SJSA1 (cell line): ENCODE results near the gene AMPH. TPM values are rescaled to one million over a fixed set of nuclear protein-coding genes. Genes with fewer than 3 reads are reported as not detected.
"Not testable (repeated sequence)": the region's sequence is repeated elsewhere in the genome, so short reads cannot be mapped to it uniquely, and the experiment has no call there.

Source experiments
- DNase-seq, 2 experiments: peaks; one replicate each; pipeline ENCODE4 v3.0.0-alpha.2; 2015 to 2020; ENCODE audit warnings: low spot score in 2 of 2, low read depth in 1 of 2
- H3K27ac ChIP-seq: fragments of 250-450 bp; sonication (Bioruptor Pico); 2 replicates; pipeline ENCODE4 v1.5.1; 2020; ENCODE audit warnings: mild to moderate bottlenecking, moderate library complexity
- H3K27me3 ChIP-seq: fragments of 250-450 bp; sonication (Bioruptor Pico); replicated peaks from 2 replicates; pipeline ENCODE4 v1.5.1; 2020; ENCODE audit warnings: mild to moderate bottlenecking, moderate library complexity
- H3K36me3 ChIP-seq: fragments of 250-450 bp; sonication (Bioruptor Pico); 2 replicates; pipeline ENCODE4 v1.5.1; 2020; ENCODE audit warnings: mild to moderate bottlenecking
- H3K4me1 ChIP-seq: fragments of 250-450 bp; sonication (Bioruptor Pico); replicated peaks from 2 replicates; pipeline ENCODE4 v1.6.1; 2021; ENCODE audit warnings: mild to moderate bottlenecking
- H3K4me3 ChIP-seq: fragments of 250-450 bp; sonication (Bioruptor Pico); 2 replicates; pipeline ENCODE4 v1.5.1; 2020; ENCODE audit warnings: mild to moderate bottlenecking
- H3K9me3 ChIP-seq: fragments of 250-450 bp; sonication (Bioruptor Pico); replicated peaks from 2 replicates; pipeline ENCODE4 v1.5.1; 2020; ENCODE audit warnings: mild to moderate bottlenecking
- total RNA-seq: library from RNA; depleted of rRNA; stranded (reverse); fragments of >200 nt; shearing (Covaris generic); gene quantifications from 2 replicates; pipeline ENCODE4 v1.2.3, GENCODE V29; 2014

Gene AMPH
- total RNA-seq, 1 experiment from 2014 or later: not detected

DNA sequence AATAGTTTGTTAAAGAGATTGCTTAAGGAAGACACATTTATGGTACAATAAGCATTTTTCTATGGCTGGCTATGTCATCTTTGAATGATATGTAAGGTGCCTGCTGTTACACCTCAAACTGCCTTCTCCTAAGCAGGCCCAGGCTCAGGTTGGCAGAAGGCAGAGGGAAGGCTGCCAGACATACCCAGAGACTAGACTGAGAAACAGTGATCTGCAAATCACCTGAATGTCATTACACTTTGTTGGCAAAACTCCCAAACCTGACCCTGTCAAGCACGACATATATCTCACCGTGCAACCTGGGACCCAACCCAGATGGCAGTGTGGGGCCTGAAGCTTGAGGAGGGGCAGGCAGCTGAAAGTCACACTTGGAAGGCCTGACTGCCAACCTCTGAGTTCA is 221.1 kb downstream of the AMPH start:
- no peaks in the 10 kb centered on the region for H3K36me3 ChIP-seq
- H3K9me3 ChIP-seq: no peaks in the 10 kb centered on the region
- no peaks in the 10 kb centered on the region for H3K4me1 ChIP-seq
- H3K4me3 ChIP-seq: no peak overlapping the region
- H3K27ac ChIP-seq: no peak overlapping the region
- no peaks in the 10 kb centered on the region for H3K27me3 ChIP-seq
- DNase-seq: no peak

DNA sequence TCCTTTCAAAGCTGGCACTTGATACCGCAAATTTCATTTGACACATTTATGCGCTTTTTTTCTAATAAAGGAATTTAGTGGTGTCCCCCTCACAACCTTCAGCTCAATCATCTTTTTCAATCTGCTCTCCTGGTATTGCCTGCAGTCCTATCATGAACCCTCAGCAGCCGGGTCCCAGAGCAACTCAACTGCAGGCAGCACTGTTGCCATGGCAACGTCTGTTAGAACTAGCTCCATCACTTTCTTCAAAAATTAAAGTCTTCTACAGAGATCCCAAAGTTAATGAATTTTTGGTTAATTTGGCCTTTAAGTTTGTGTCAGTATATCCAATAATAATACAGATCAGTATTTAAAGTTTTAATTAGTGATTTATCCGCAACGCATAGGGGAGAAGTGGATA is 221.6 kb downstream of the AMPH start:
- Histone ChIP-seq H3K9me3 (no peaks in the 10 kb centered on the region), H3K4me3 (no peak overlapping the region), H3K27ac (no peak overlapping the region), H3K4me1 (no peaks in the 10 kb centered on the region), H3K27me3 (no peaks in the 10 kb centered on the region), H3K36me3 (no peaks in the 10 kb centered on the region)
- DNase-seq: no peak

GRCh38 chr7:38398725-38399321 is 232.3 kb downstream of the AMPH start:
- Histone ChIP-seq H3K4me3 (no peak overlapping the region), H3K4me1 (no peaks in the 10 kb centered on the region), H3K27me3 (no peaks in the 10 kb centered on the region), H3K9me3 (0 out of 2 replicates have a peak, but pooled peaks cover 2% of the 10 kb centered on the region), H3K36me3 (no peaks in the 10 kb centered on the region), H3K27ac (no peak overlapping the region)
- DNase-seq: peak in 1 of 2 experiments; percentile 22

GRCh38 chr7:38396852-38397251 is 234.3 kb downstream of the AMPH start:
- Histone ChIP-seq H3K27ac (no peak overlapping the region), H3K4me1 (no peaks in the 10 kb centered on the region), H3K36me3 (no peaks in the 10 kb centered on the region), H3K9me3 (0 out of 2 replicates have a peak, but pooled peaks cover 2% of the 10 kb centered on the region), H3K27me3 (no peaks in the 10 kb centered on the region), H3K4me3 (no peak overlapping the region)
- no peak for DNase-seq

DNA sequence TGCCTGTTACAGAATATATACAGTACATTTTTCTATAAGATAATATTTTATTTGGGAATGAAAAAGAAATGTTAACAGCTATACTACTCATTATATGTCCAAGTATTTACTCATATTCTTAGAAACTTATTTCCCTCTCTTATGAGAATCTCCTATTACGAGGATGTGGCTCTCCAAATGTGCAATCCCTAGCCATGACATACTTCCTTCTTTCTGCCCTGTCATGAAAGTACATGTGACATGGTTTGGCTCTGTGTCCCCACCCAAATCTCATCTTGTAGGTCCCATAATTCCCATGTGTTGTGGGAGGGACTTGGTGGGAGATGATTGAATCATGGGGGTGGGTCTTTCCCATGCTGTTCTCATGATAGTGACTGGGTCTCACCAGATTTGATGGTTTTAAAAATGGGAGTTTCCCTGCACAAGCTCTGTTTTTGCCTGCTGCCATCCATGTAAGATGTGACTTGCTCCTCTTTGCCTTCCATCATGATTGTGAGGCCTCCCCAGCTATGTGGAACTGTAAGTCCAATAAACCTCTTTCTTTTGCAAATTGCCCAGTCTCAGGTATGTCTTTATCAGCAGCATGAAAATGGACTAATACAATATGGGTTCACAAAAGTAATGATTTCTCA is 235.1 kb downstream of the AMPH start:
- not testable (repeated sequence) for H3K27ac ChIP-seq, H3K27me3 ChIP-seq, H3K9me3 ChIP-seq, H3K4me3 ChIP-seq, DNase-seq, H3K36me3 ChIP-seq, H3K4me1 ChIP-seq

DNA sequence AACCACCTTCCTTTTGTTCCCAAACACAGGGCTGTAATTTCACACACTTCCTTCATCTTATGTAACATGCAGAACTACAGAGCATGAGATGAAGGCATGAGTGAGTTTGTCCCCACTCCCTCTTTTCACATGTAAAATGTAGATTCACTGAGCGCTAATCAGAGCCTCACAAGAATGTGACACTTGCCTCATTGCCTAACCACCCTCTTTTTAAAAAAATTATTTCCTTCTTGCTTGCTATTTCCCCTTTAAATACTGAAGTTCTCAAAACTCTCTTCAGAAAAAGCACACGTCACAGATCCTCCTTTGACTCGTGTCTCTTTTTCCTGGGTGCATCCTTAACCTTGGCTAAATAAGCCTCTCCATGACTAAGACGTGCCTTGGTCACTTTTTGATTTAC is 236.5 kb downstream of the AMPH start:
- H3K27ac ChIP-seq: no peak overlapping the region
- no peaks in the 10 kb centered on the region for H3K27me3 ChIP-seq
- no peaks in the 10 kb centered on the region for H3K36me3 ChIP-seq
- H3K4me1 ChIP-seq: no peaks in the 10 kb centered on the region
- H3K9me3 ChIP-seq: 0 out of 2 replicates have a peak, but pooled peaks cover 2% of the 10 kb centered on the region
- DNase-seq: no peak
- H3K4me3 ChIP-seq: no peak overlapping the region

- no peaks in the 10 kb centered on the region for H3K27me3 ChIP-seq
- H3K9me3 ChIP-seq: 0 out of 2 replicates have a peak, but pooled peaks cover 1% of the 10 kb centered on the region
- H3K36me3 ChIP-seq: no peaks in the 10 kb centered on the region
- no peak for DNase-seq
- H3K27ac ChIP-seq: no peak overlapping the region
- no peak overlapping the region for H3K4me3 ChIP-seq
- no peaks in the 10 kb centered on the region for H3K4me1 ChIP-seq
Observed at GRCh38 chr7:38393874-38394273, 237.3 kb downstream of the AMPH start.

GRCh38 chr7:38391751-38392150 is 239.4 kb downstream of the AMPH start:
- no peaks in the 10 kb centered on the region for H3K9me3 ChIP-seq
- no peak for DNase-seq
- no peaks in the 10 kb centered on the region for H3K4me1 ChIP-seq
- no peaks in the 10 kb centered on the region for H3K36me3 ChIP-seq
- H3K27me3 ChIP-seq: no peaks in the 10 kb centered on the region
- no peak overlapping the region for H3K27ac ChIP-seq
- H3K4me3 ChIP-seq: no peak overlapping the region

- Histone ChIP-seq H3K27me3 (no peaks in the 10 kb centered on the region), H3K27ac (no peak overlapping the region), H3K9me3 (no peaks in the 10 kb centered on the region), H3K36me3 (no peaks in the 10 kb centered on the region), H3K4me3 (no peak overlapping the region), H3K4me1 (no peaks in the 10 kb centered on the region)
- no peak for DNase-seq
Observed at GRCh38 chr7:38385682-38386081, 245.5 kb downstream of the AMPH start.

DNA sequence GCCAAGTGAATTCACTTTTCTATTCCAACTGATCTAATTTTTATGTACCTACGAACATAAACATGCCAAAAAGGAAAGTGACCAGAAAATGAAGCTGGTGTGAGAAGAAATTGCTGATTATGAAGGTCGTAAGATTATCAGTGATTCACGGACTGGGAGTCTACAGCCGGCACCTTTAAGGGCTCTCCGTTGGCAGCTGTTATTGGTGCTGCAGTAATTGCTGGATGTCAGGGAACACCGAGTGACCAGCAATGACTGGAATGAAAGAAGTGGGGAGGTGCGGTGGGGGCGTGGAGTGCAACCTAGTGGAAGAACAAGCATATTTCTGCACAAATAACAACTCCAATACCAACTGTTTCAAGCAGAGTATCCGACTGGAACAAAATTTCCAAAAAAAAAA is 247.9 kb downstream of the AMPH start:
- no peaks in the 10 kb centered on the region for H3K27me3 ChIP-seq
- no peak overlapping the region for H3K4me3 ChIP-seq
- no peaks in the 10 kb centered on the region for H3K4me1 ChIP-seq
- no peaks in the 10 kb centered on the region for H3K9me3 ChIP-seq
- no peak for DNase-seq
- no peak overlapping the region for H3K27ac ChIP-seq
- no peaks in the 10 kb centered on the region for H3K36me3 ChIP-seq

DNA sequence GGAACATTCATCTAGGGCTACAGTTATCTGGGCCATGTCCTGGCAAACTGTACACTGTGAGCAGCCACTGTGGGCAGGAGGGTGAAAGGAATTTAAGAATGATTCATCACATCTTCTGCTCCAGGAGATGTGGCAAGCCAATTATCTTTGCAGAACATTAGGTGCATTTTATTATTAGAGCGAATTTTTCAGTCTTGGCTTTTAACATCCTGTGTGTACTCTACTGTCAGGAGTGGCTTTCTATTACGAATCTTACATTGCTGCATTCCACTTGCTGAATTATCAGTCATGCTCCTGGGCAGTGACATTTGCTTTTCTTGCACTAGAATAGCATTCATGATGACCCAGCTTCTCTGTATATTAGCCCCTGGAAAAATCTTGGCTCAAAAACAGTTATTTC is 248.5 kb downstream of the AMPH start:
- Histone ChIP-seq H3K36me3 (no peaks in the 10 kb centered on the region), H3K4me1 (no peaks in the 10 kb centered on the region), H3K27ac (no peak overlapping the region), H3K27me3 (no peaks in the 10 kb centered on the region), H3K4me3 (no peak overlapping the region), H3K9me3 (no peaks in the 10 kb centered on the region)
- DNase-seq: no peak

DNA sequence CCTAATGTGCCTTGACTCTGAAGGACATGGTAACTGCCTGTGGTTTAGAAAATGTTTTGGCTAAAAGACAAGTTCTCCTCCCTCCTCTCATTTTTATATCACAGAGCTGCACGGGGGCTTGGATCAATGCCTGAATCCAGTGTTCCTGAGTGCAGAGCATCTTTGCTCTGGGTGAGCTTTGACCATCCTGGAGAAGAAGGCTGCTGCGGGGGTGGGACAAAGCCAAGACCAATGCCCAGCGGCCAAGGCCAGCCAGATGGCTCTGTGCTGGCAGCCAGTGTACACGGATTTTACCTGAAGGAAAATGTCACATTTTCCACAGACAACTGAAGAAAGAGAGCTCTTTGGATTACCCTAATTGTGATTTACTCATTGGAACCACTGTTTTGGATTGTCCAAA is 255.7 kb downstream of the AMPH start:
- no peaks in the 10 kb centered on the region for H3K36me3 ChIP-seq
- H3K27me3 ChIP-seq: no peaks in the 10 kb centered on the region
- no peak overlapping the region for H3K4me3 ChIP-seq
- no peak for DNase-seq
- H3K9me3 ChIP-seq: no peaks in the 10 kb centered on the region
- H3K4me1 ChIP-seq: no peaks in the 10 kb centered on the region
- H3K27ac ChIP-seq: no peak overlapping the region

DNA sequence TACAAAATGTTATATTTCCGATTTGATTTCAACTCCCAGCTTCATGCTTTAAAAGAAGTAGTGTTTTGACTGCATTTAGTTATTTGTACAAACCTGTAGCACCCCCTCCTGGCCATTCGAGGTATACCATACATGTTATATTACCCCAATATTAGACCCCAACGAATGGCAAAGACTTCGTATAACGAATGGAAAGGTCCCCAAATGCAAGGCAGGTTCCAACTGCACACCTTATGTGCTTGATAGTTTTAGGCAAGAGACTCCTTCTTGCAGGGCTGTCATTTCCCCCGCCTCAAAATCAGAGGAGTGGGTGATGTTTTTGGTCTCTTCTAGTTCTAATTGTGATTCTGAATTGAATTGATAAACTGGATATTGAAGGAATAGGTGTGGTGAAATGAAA is 256.7 kb downstream of the AMPH start:
- no peaks in the 10 kb centered on the region for H3K27me3 ChIP-seq
- DNase-seq: no peak
- H3K4me3 ChIP-seq: no peak overlapping the region
- H3K9me3 ChIP-seq: no peaks in the 10 kb centered on the region
- no peak overlapping the region for H3K27ac ChIP-seq
- no peaks in the 10 kb centered on the region for H3K4me1 ChIP-seq
- H3K36me3 ChIP-seq: no peaks in the 10 kb centered on the region

DNA sequence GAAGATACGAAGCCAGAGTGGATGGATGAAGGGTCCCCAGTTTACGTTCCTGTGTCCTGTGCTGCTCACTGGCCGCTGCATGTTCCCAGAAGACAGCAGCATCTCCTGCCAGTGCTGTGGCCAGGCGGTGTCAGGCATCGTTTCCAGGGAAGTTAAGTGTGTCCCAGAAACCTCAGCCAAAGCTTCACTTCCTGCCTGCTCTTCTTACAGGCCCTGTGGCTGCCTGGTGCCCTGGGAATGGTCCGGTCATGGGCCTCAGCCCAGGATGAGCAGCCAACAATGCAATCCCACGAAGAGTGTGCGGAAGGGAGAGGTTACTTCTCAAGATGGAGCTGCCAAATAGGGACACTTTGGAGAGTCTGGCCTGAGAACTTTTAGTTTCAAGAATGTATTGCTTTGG is 258.0 kb downstream of the AMPH start:
- H3K9me3 ChIP-seq: no peaks in the 10 kb centered on the region
- H3K4me1 ChIP-seq: no peaks in the 10 kb centered on the region
- no peak for DNase-seq
- H3K4me3 ChIP-seq: no peak overlapping the region
- H3K36me3 ChIP-seq: no peaks in the 10 kb centered on the region
- no peaks in the 10 kb centered on the region for H3K27me3 ChIP-seq
- H3K27ac ChIP-seq: no peak overlapping the region

DNA sequence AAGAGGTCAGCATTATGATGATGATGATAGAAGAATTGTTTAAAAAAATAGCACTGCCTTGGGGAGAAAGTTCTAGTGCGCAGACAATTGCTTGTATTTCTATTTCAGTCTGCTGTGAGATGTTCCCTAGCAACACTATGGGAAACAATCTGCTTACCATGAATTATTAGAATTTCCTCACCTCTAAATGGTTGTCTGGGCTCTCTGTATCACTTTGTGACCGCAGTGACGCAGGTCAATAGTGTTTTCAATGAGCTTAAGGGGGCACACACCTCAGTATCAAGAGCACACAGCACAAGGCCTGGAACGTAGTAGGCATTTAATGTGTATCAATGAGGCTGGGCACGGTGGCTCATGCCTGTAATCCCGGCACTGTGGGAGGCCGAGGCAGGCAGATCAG is 258.9 kb downstream of the AMPH start:
- H3K27ac ChIP-seq: no peak overlapping the region
- no peaks in the 10 kb centered on the region for H3K27me3 ChIP-seq
- H3K9me3 ChIP-seq: no peaks in the 10 kb centered on the region
- H3K4me3 ChIP-seq: no peak overlapping the region
- DNase-seq: no peak
- no peaks in the 10 kb centered on the region for H3K4me1 ChIP-seq
- H3K36me3 ChIP-seq: no peaks in the 10 kb centered on the region
